HepG2 (cell line): Measurements from ENCODE around the gene AP1AR. TPM values are rescaled to one million over a fixed set of nuclear protein-coding genes. Genes with fewer than 3 reads are reported as not detected.
A peak's percentile ranks its signal among the peaks of the same experiment; 100 is the strongest.

Source experiments
- ASH2L ChIP-seq: fragments of 300-600, 200-600 bp; sonication (generic); IDR thresholded peaks from 2 replicates; pipeline ENCODE4 v1.7.0; 2017; ENCODE audit warnings: low read depth, mild to moderate bottlenecking, moderate library complexity, mixed read lengths, low read length; ENCODE audit not compliant: insufficient read length
- MED13 ChIP-seq: sonication (generic); formaldehyde crosslinking; IDR thresholded peaks from 2 replicates; pipeline ENCODE4 v1.5.0; 2020; ENCODE audit warnings: missing genetic modification reagents
- NCOA2 ChIP-seq: sonication (generic); formaldehyde crosslinking; IDR thresholded peaks from 2 replicates; pipeline ENCODE4 v1.8.0; 2022; ENCODE audit warnings: inconsistent platforms
- NCOR1 ChIP-seq: fragments of 200-600 bp; sonication (generic); IDR thresholded peaks from 2 replicates; pipeline ENCODE4 v1.7.0; 2017; ENCODE audit warnings: antibody characterized with exemption, low read length, borderline replicate concordance
- NFRKB ChIP-seq: fragments of 450-650 bp; IDR thresholded peaks from 2 replicates; pipeline ENCODE4 v1.6.1; 2017
- PCBP2 ChIP-seq: fragments of 200-400 bp; formaldehyde crosslinking; optimal IDR thresholded peaks from 2 replicates; pipeline ENCODE3; 2018; ENCODE audit warnings: low read length, low read depth; ENCODE audit not compliant: poor library complexity, severe bottlenecking
- PHB2 ChIP-seq: fragments of 450-650 bp; IDR thresholded peaks from 2 replicates; pipeline ENCODE4 v1.6.1; 2018; ENCODE audit not compliant: partially characterized antibody
- POLR2AphosphoS5 ChIP-seq: IDR thresholded peaks from 2 replicates; pipeline ENCODE4 v1.6.1; 2012; ENCODE audit warnings: low read depth, low read length
- REPIN1 ChIP-seq: sonication (generic); formaldehyde crosslinking; IDR thresholded peaks from 2 replicates; pipeline ENCODE4 v1.8.0; 2022; ENCODE audit warnings: missing genetic modification reagents, low read depth, mild to moderate bottlenecking, borderline replicate concordance
- SATB2 ChIP-seq: sonication (generic); formaldehyde crosslinking; IDR thresholded peaks from 2 replicates; pipeline ENCODE4 v1.5.0; 2020; ENCODE audit warnings: missing genetic modification reagents
- SP140L ChIP-seq: sonication (generic); formaldehyde crosslinking; IDR thresholded peaks from 2 replicates; pipeline ENCODE4 v1.4.0; 2020; ENCODE audit warnings: missing genetic modification reagents, borderline replicate concordance
- TCF7L2 ChIP-seq: IDR thresholded peaks from 2 replicates; pipeline ENCODE4 v1.6.1; 2011; ENCODE audit warnings: mild to moderate bottlenecking, low read depth, low read length, moderate library complexity
- ZNF75D ChIP-seq: sonication (generic); formaldehyde crosslinking; IDR thresholded peaks from 2 replicates; pipeline ENCODE4 v1.8.1; 2023; ENCODE audit warnings: missing genetic modification reagents, mild to moderate bottlenecking, borderline replicate concordance
- polyA plus RNA-seq, 8 experiments: library from polyadenylated mRNA; depleted of rRNA in 3 of 8; stranded (reverse) in 7 of 8; unstranded in 1 of 8; fragments of >200 nt; fragmentation: Illumina TruSeq in 4 of 8; extraction: Trizol in 4 of 8; gene quantifications; 2 replicates each; pipeline versions ENCODE4 v1.2.1 to v1.2.3, GENCODE V29; 2011 to 2016; ENCODE audit warnings: low read depth in 4 of 8, missing spikeins in 1 of 8, mixed read lengths in 1 of 8; ENCODE audit not compliant: insufficient read depth in 1 of 8
- total RNA-seq, 5 experiments: library from RNA; depleted of rRNA; stranded (reverse); fragments of >200 nt; fragmentation: Illumina TruSeq; extraction: Trizol; gene quantifications; 2 replicates each; pipeline ENCODE4 v1.2.3, GENCODE V29; 2016; ENCODE audit warnings: low read depth in 1 of 5
- TF ChIP-seq, protein P1 (sequence below): sonication (generic); formaldehyde crosslinking; IDR thresholded peaks from 2 replicates; pipeline ENCODE4 v1.5.0; 2020; ENCODE audit warnings: mild to moderate bottlenecking, missing genetic modification reagents, borderline replicate concordance
- TF ChIP-seq, protein P2 (sequence below), 2 experiments: fragments of 450-650 bp in 1 of 2; sonication (generic) in 1 of 2; formaldehyde crosslinking in 1 of 2; IDR thresholded peaks; 2 replicates each; pipeline versions ENCODE4 v1.6.1 to v1.8.0; 2016 to 2022; ENCODE audit warnings: antibody characterized with exemption in 1 of 2, mild to moderate bottlenecking in 1 of 2, missing genetic modification reagents in 1 of 2
- TF ChIP-seq, protein P3 (sequence below): sonication (generic); formaldehyde crosslinking; conservative IDR thresholded peaks from 2 replicates; pipeline ENCODE4 v1.4.0; 2020; ENCODE audit warnings: mild to moderate bottlenecking, missing genetic modification reagents, moderate library complexity

Gene AP1AR
- total and polyA plus RNA-seq, 2 of the 13 experiments (the other 11 are each of a cell fraction or from before 2014, with no cell fraction given) = 24.9 to 39.9 TPM

DNA sequence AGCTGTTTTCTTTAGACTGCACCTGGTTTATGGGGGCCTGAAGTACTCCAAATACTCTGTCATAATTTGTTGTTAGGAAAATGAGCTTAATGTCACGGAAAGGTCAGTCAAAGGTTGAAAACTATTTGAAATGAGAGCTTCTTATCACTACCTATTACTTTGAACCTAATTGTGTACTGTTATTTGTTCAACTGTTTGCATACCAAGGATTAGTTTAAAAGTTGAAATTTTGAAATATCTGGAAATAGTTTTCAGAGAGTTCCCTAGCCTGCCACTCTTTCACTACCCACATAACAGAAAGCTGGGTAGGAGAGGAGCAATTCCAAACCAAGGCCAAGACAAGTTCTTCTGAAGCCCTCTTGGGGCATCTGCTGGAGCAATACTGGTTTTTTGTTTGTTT, 28.0 kb upstream of the AP1AR start (continued):
- TF ChIP-seq, protein P1, sequence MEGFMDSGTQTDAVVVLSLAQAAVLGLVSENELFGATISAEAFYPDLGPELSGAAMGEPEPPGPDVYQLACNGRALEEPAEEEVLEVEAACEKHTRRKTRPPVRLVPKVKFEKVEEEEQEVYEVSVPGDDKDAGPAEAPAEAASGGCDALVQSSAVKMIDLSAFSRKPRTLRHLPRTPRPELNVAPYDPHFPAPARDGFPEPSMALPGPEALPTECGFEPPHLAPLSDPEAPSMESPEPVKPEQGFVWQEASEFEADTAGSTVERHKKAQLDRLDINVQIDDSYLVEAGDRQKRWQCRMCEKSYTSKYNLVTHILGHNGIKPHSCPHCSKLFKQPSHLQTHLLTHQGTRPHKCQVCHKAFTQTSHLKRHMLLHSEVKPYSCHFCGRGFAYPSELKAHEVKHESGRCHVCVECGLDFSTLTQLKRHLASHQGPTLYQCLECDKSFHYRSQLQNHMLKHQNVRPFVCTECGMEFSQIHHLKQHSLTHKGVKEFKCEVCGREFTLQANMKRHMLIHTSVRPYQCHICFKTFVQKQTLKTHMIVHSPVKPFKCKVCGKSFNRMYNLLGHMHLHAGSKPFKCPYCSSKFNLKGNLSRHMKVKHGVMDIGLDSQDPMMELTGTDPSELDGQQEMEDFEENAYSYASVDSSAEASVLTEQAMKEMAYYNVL (CRISPR knock-in tag) = no peak
- TF ChIP-seq REPIN1 (CRISPR knock-in tag) (no peak), NFRKB (no peak), POLR2AphosphoS5 (no peak), MED13 (CRISPR knock-in tag) (no peak), SATB2 (CRISPR knock-in tag) (no peak), NCOA2 (CRISPR knock-in tag) (peak; percentile 79), NCOR1 (no peak), TCF7L2 (peak; percentile 58; the same call in 1 of the 2 replicates), ZNF75D (no peak), PCBP2 (no peak), PHB2 (no peak), ASH2L (no peak), SP140L (CRISPR knock-in tag) (no peak)
- TF ChIP-seq, protein P2, sequence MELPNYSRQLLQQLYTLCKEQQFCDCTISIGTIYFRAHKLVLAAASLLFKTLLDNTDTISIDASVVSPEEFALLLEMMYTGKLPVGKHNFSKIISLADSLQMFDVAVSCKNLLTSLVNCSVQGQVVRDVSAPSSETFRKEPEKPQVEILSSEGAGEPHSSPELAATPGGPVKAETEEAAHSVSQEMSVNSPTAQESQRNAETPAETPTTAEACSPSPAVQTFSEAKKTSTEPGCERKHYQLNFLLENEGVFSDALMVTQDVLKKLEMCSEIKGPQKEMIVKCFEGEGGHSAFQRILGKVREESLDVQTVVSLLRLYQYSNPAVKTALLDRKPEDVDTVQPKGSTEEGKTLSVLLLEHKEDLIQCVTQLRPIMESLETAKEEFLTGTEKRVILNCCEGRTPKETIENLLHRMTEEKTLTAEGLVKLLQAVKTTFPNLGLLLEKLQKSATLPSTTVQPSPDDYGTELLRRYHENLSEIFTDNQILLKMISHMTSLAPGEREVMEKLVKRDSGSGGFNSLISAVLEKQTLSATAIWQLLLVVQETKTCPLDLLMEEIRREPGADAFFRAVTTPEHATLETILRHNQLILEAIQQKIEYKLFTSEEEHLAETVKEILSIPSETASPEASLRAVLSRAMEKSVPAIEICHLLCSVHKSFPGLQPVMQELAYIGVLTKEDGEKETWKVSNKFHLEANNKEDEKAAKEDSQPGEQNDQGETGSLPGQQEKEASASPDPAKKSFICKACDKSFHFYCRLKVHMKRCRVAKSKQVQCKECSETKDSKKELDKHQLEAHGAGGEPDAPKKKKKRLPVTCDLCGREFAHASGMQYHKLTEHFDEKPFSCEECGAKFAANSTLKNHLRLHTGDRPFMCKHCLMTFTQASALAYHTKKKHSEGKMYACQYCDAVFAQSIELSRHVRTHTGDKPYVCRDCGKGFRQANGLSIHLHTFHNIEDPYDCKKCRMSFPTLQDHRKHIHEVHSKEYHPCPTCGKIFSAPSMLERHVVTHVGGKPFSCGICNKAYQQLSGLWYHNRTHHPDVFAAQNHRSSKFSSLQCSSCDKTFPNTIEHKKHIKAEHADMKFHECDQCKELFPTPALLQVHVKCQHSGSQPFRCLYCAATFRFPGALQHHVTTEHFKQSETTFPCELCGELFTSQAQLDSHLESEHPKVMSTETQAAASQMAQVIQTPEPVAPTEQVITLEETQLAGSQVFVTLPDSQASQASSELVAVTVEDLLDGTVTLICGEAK (IDR thresholded peaks at IDR 0.05) = no peak
- TF ChIP-seq, protein P2 (CRISPR knock-in tag; IDR thresholded peaks at IDR 0.05) = no peak
- TF ChIP-seq, protein P3, sequence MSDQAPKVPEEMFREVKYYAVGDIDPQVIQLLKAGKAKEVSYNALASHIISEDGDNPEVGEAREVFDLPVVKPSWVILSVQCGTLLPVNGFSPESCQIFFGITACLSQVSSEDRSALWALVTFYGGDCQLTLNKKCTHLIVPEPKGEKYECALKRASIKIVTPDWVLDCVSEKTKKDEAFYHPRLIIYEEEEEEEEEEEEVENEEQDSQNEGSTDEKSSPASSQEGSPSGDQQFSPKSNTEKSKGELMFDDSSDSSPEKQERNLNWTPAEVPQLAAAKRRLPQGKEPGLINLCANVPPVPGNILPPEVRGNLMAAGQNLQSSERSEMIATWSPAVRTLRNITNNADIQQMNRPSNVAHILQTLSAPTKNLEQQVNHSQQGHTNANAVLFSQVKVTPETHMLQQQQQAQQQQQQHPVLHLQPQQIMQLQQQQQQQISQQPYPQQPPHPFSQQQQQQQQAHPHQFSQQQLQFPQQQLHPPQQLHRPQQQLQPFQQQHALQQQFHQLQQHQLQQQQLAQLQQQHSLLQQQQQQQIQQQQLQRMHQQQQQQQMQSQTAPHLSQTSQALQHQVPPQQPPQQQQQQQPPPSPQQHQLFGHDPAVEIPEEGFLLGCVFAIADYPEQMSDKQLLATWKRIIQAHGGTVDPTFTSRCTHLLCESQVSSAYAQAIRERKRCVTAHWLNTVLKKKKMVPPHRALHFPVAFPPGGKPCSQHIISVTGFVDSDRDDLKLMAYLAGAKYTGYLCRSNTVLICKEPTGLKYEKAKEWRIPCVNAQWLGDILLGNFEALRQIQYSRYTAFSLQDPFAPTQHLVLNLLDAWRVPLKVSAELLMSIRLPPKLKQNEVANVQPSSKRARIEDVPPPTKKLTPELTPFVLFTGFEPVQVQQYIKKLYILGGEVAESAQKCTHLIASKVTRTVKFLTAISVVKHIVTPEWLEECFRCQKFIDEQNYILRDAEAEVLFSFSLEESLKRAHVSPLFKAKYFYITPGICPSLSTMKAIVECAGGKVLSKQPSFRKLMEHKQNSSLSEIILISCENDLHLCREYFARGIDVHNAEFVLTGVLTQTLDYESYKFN (CRISPR knock-in tag) = peak; percentile 77
